PC-9 (cell line): Measurements from ENCODE around the gene EPN1.

Experiments used
- EZH2 ChIP-seq: fragments of 200-600 bp; sonication (generic); IDR thresholded peaks from 2 replicates; pipeline ENCODE4 v1.8.0; 2017; ENCODE audit warnings: antibody characterized with exemption, low read depth
- TF ChIP-seq, protein P1 (sequence below): fragments of 200-600 bp; sonication (generic); conservative IDR thresholded peaks from 2 replicates; pipeline ENCODE4 v1.6.1; 2017; ENCODE audit warnings: mixed run types, antibody characterized with exemption, mild to moderate bottlenecking, moderate library complexity

GRCh38 chr19:55658846-55659459, 16.1 kb upstream of the EPN1 start:
- no peak for TF ChIP-seq EZH2
- TF ChIP-seq, protein P1, sequence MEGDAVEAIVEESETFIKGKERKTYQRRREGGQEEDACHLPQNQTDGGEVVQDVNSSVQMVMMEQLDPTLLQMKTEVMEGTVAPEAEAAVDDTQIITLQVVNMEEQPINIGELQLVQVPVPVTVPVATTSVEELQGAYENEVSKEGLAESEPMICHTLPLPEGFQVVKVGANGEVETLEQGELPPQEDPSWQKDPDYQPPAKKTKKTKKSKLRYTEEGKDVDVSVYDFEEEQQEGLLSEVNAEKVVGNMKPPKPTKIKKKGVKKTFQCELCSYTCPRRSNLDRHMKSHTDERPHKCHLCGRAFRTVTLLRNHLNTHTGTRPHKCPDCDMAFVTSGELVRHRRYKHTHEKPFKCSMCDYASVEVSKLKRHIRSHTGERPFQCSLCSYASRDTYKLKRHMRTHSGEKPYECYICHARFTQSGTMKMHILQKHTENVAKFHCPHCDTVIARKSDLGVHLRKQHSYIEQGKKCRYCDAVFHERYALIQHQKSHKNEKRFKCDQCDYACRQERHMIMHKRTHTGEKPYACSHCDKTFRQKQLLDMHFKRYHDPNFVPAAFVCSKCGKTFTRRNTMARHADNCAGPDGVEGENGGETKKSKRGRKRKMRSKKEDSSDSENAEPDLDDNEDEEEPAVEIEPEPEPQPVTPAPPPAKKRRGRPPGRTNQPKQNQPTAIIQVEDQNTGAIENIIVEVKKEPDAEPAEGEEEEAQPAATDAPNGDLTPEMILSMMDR, result no peak
